Type B pancreatic cell (in vitro differentiated cells): ENCODE results near the gene BCAP31. TPM values are rescaled to one million over a fixed set of nuclear protein-coding genes. Genes with fewer than 3 reads are reported as not detected.
"Not testable (repeated sequence)": the region's sequence is repeated elsewhere in the genome, so short reads cannot be mapped to it uniquely, and the experiment has no call there.

Experiments used
- DNase-seq: peaks from one replicate; pipeline ENCODE4 v3.0.0; 2021; ENCODE audit warnings: mixed read lengths; ENCODE audit not compliant: unreplicated experiment; ENCODE audit errors: extremely low spot score
- H3K27ac Mint-ChIP-seq: 2 replicates; pipeline ENCODE4 v1.8.0; 2021; ENCODE audit warnings: mild to moderate bottlenecking, mixed read lengths
- H3K27me3 Mint-ChIP-seq: 2 replicates; pipeline ENCODE4 v1.8.0; 2021; ENCODE audit warnings: mixed read lengths
- H3K36me3 Mint-ChIP-seq: 2 replicates; pipeline ENCODE4 v1.8.0; 2021; ENCODE audit warnings: mixed read lengths
- H3K4me1 Mint-ChIP-seq: one replicate; pipeline ENCODE4 v1.8.0; 2021; ENCODE audit warnings: mixed read lengths; ENCODE audit not compliant: unreplicated experiment
- H3K4me3 Mint-ChIP-seq: 2 replicates; pipeline ENCODE4 v1.8.0; 2021; ENCODE audit warnings: mild to moderate bottlenecking, mixed read lengths
- H3K9me3 Mint-ChIP-seq: 2 replicates; pipeline ENCODE4 v1.8.0; 2021; ENCODE audit warnings: mixed read lengths
- total RNA-seq: library from RNA; stranded (reverse); gene quantifications from 2 replicates; pipeline ENCODE4 v1.2.1, GENCODE V29; 2021; ENCODE audit warnings: low replicate concordance
- TF ChIP-seq, protein P1 (sequence below): fragments of 200-600 bp; sonication (generic); conservative IDR thresholded peaks from 2 replicates; pipeline ENCODE4 v1.5.0; 2021; ENCODE audit warnings: antibody characterized with exemption, mild to moderate bottlenecking

BCAP31 gene
- total RNA-seq, 1 donor from 2014 or later, result 160 TPM

DNA sequence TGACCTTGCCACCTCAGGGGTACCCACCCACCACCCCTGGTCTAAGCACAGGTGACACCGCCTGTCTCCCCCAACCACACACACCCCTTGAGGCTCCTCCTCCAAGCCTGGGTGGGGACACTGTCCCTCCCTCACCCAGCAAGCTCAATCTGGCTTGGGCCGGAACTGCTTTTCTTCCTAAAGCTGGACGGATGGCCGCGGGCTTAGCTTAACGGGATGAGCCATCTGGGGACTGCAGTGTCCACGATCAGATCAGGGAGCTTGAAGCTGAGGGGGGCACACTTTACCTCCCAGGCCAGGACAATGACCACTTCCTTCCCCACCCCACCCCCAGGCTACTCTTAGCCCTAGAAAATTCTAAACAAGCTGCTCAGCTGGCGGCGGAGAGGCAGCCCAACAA is 37.5 kb downstream of the BCAP31 start:
- Mint-ChIP-seq H3K4me1 (no peaks in the 10 kb centered on the region), H3K4me3 (peak overlapping the region; percentile 59)
- no peak for DNase-seq

DNA sequence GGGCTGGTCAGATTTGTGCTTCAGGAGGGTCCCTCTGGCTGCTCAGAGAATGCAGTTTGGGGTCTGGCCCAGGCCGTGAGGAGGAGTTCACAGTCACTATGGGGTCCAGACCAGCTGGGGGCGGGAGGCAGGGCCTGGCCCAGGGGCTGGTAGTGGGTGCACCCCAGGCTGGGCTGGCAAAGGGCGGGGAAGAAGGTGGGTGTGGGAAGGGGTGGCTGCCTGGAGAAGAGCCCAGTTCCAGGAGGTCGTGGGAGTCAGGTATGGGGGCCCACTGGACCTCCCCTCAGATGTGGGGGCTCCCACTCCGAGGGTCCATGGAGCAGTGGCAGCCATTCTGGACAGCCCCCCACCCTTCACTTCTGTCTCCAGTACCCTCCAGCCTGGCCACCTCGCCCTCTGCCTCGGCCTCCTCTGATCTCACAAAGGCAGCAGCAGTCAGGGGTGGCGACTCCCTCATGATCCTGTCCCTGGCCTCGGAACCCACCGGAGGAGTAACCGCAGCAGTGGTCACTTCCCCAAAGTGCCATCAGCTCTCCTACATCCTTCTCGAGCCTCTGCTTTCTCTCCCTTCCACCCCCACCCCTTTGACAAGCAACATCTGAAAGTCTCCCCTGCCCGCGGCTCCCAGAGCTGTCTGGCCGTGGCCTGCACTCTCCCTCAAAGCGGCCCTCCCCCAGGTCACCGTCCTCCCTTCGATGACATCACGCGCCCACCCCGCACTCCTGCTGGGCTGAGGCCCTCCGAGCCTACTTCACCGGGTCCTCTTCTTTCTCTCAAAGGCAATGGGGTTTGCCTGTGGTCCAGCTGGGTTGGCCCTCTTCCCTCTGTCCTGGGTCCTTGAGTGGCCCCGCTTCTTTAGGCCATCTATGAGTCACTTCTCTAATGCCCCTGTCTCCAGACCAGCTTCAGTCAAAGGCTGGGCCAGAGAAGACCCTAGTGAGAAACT is 38.2 kb downstream of the BCAP31 start:
- H3K9me3 Mint-ChIP-seq, result peaks cover 5% of the 10 kb centered on the region
- H3K27ac Mint-ChIP-seq, result peak overlapping the region; percentile 41
- H3K4me3 Mint-ChIP-seq, result peak overlapping the region; percentile 59
- no peaks in the 10 kb centered on the region for H3K36me3 Mint-ChIP-seq
- TF ChIP-seq, protein P1, sequence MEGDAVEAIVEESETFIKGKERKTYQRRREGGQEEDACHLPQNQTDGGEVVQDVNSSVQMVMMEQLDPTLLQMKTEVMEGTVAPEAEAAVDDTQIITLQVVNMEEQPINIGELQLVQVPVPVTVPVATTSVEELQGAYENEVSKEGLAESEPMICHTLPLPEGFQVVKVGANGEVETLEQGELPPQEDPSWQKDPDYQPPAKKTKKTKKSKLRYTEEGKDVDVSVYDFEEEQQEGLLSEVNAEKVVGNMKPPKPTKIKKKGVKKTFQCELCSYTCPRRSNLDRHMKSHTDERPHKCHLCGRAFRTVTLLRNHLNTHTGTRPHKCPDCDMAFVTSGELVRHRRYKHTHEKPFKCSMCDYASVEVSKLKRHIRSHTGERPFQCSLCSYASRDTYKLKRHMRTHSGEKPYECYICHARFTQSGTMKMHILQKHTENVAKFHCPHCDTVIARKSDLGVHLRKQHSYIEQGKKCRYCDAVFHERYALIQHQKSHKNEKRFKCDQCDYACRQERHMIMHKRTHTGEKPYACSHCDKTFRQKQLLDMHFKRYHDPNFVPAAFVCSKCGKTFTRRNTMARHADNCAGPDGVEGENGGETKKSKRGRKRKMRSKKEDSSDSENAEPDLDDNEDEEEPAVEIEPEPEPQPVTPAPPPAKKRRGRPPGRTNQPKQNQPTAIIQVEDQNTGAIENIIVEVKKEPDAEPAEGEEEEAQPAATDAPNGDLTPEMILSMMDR, result no peak
- no peaks in the 10 kb centered on the region for H3K4me1 Mint-ChIP-seq
- DNase-seq, result no peak
- peaks cover 3% of the 10 kb centered on the region for H3K27me3 Mint-ChIP-seq

More for the DNA sequence above, 37.5 kb downstream of the BCAP31 start:
- peaks cover 3% of the 10 kb centered on the region for H3K27me3 Mint-ChIP-seq
- peak overlapping the region; percentile 41 for H3K27ac Mint-ChIP-seq
- H3K9me3 Mint-ChIP-seq, result peaks cover 5% of the 10 kb centered on the region
- no peaks in the 10 kb centered on the region for H3K36me3 Mint-ChIP-seq
- TF ChIP-seq, protein P1, result no peak

DNA sequence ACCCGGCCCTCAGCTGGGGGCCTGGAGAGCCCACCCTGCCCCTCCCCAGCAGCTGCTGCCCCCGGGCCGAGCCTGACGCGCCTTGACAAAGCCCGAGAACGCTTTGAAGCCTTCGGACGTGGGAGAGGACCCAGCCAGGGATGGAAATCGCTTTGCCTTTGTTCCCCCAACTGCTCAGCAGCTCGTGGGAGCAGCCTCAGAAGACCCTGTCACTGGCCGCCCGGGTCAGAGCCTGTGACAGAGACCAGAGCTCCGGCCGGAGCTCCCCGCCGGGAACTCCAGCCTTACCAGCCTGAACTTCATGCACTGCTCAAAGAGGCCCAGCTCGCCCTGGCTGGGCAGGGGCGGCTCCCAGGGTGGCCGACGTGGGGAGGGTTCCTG is 39.0 kb downstream of the BCAP31 start:
- Mint-ChIP-seq H3K9me3 (peaks cover 7% of the 10 kb centered on the region), H3K4me1 (no peaks in the 10 kb centered on the region), H3K27ac (no peak overlapping the region), H3K27me3 (peaks cover 4% of the 10 kb centered on the region), H3K36me3 (no peaks in the 10 kb centered on the region), H3K4me3 (no peak overlapping the region)
- DNase-seq, result no peak
- TF ChIP-seq, protein P1, result no peak

DNA sequence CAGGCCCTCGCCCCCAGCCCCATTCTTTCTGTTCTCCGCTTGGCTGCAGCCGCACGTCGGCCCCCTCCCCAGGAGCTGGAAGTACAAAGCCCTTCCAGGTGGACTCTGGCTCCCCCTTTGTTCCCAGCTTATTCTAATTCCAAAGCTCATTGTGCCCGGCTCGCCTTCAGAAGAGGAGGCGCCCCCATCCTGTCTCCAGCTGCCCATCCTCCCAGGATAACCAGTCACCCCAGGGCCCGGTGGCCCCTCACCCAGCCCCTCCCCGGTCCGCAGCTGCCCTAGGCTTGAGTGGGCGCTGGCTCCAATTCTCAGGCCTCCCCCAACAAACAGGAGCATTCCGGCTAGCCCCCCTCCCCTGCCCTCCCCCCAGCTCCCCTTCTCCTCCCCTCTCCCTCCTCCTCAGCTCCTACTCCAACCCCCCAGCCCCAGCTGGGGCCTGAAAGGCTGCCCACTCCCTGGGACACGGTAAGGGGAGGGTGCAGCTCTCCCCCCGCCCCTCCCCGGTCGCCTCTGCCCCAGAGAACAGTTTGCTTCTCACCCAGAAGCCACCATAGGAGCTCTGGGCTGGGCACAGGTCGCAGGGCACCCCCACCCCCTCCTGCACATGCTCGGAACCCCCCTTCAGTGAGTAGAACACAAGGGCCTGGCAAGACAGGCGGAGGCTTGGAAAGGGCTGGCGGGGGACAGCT is 39.6 kb downstream of the BCAP31 start:
- TF ChIP-seq, protein P1, result no peak
- Mint-ChIP-seq H3K9me3 (peaks cover 10% of the 10 kb centered on the region), H3K4me3 (no peak overlapping the region), H3K27me3 (peaks cover 6% of the 10 kb centered on the region), H3K27ac (no peak overlapping the region), H3K4me1 (no peaks in the 10 kb centered on the region), H3K36me3 (no peaks in the 10 kb centered on the region)
- no peak for DNase-seq

DNA sequence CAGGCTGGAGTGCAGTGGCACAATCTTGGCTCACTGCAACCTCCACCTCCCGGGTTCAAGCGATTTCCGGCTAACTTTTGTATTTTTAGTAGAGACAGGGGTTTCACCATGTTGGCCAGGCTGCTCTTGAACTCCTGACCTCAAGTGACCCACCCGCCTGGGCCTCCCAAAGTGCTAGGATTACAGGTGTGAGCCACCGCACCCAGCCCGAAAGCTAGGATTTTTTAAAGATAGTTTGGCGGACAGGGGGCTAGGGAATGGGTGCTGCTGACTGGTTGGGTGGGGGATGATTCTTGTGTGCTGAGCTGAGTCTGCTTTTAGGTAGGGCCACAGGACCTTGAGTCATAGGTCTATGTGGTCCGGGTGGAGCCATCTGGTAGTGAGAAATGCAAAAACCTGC is 40.7 kb downstream of the BCAP31 start:
- not testable (repeated sequence) for H3K9me3 Mint-ChIP-seq, H3K27ac Mint-ChIP-seq, H3K36me3 Mint-ChIP-seq, H3K4me1 Mint-ChIP-seq, H3K4me3 Mint-ChIP-seq, DNase-seq, H3K27me3 Mint-ChIP-seq

DNA sequence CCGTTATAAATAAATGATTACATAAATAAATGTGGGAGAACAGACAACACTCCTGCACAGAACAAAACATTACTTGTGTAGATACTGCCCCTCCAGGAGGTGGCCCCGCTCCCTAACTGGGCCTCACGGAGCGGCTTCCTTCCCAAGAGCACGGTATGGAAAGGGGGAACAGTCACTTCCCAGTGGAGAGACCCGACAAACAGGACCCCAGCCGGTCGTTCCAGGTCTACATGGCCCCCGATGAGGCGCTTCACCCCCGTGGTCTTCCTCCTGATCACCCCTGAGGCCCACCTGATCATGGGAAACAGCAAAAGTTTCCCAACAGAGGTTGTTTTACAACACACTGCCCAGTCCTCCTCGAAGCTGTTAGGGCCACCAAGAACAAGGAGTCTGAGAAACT is 43.0 kb downstream of the BCAP31 start:
- TF ChIP-seq, protein P1, result no peak
- no peak overlapping the region for H3K27ac Mint-ChIP-seq
- no peak for DNase-seq
- no peak overlapping the region for H3K4me3 Mint-ChIP-seq
- peaks cover 3% of the 10 kb centered on the region for H3K27me3 Mint-ChIP-seq
- peaks cover 10% of the 10 kb centered on the region for H3K9me3 Mint-ChIP-seq
- no peaks in the 10 kb centered on the region for H3K36me3 Mint-ChIP-seq
- no peaks in the 10 kb centered on the region for H3K4me1 Mint-ChIP-seq
